Rectal smooth muscle tissue (tissue), 1 donor: ENCODE measurements around the gene YTHDC2.

Source experiments
- H3K27ac ChIP-seq: one replicate; pipeline ENCODE4 v1.7.0; 2013; ENCODE audit warnings: low read depth, low read length, inconsistent platforms
- H3K27me3 ChIP-seq: one replicate; pipeline ENCODE4 v1.7.0; 2013; ENCODE audit warnings: low read length; ENCODE audit not compliant: control insufficient read depth, insufficient read depth
- H3K36me3 ChIP-seq: one replicate; pipeline ENCODE4 v1.7.0; 2013; ENCODE audit warnings: low read length; ENCODE audit not compliant: control insufficient read depth, insufficient read depth
- H3K4me1 ChIP-seq: one replicate; pipeline ENCODE4 v1.7.0; 2013; ENCODE audit warnings: low read length; ENCODE audit not compliant: control insufficient read depth, insufficient read depth
- H3K4me3 ChIP-seq: one replicate; pipeline ENCODE4 v1.7.0; 2013; ENCODE audit warnings: low read length
- H3K9ac ChIP-seq: one replicate; pipeline ENCODE4 v1.7.0; 2013; ENCODE audit warnings: low read length

YTHDC2 gene

GRCh38 chr5:113615708-113616107 is 102.2 kb downstream of the YTHDC2 start:
- Histone ChIP-seq H3K36me3 (no peaks in the 10 kb centered on the region), H3K4me3 (no peak overlapping the region), H3K9ac (no peak overlapping the region), H3K27me3 (no peaks in the 10 kb centered on the region), H3K27ac (no peak overlapping the region), H3K4me1 (no peaks in the 10 kb centered on the region)

GRCh38 chr5:113617191-113617796 is 103.8 kb downstream of the YTHDC2 start:
- no peaks in the 10 kb centered on the region for H3K4me1 ChIP-seq
- no peak overlapping the region for H3K9ac ChIP-seq
- no peaks in the 10 kb centered on the region for H3K36me3 ChIP-seq
- no peak overlapping the region for H3K4me3 ChIP-seq
- no peaks in the 10 kb centered on the region for H3K27me3 ChIP-seq
- H3K27ac ChIP-seq: no peak overlapping the region

GRCh38 chr5:113632996-113633395 is 119.5 kb downstream of the YTHDC2 start:
- H3K27ac ChIP-seq: no peak overlapping the region
- no peaks in the 10 kb centered on the region for H3K27me3 ChIP-seq
- H3K9ac ChIP-seq: no peak overlapping the region
- H3K4me1 ChIP-seq: no peaks in the 10 kb centered on the region
- no peaks in the 10 kb centered on the region for H3K36me3 ChIP-seq
- H3K4me3 ChIP-seq: no peak overlapping the region

GRCh38 chr5:113634957-113635356 is 121.5 kb downstream of the YTHDC2 start:
- no peaks in the 10 kb centered on the region for H3K36me3 ChIP-seq
- no peak overlapping the region for H3K4me3 ChIP-seq
- no peaks in the 10 kb centered on the region for H3K4me1 ChIP-seq
- no peak overlapping the region for H3K9ac ChIP-seq
- no peak overlapping the region for H3K27ac ChIP-seq
- no peaks in the 10 kb centered on the region for H3K27me3 ChIP-seq

- Histone ChIP-seq H3K9ac (no peak overlapping the region), H3K4me1 (no peaks in the 10 kb centered on the region), H3K4me3 (no peak overlapping the region), H3K27me3 (no peaks in the 10 kb centered on the region), H3K27ac (no peak overlapping the region), H3K36me3 (no peaks in the 10 kb centered on the region)
Measured at GRCh38 chr5:113641715-113642114, 128.2 kb downstream of the YTHDC2 start.
